GM12878 (cell line): ENCODE data around the gene LGALS1. TPM values are rescaled to one million over a fixed set of nuclear protein-coding genes. Genes with fewer than 3 reads are reported as not detected.

Source experiments
- ATAC-seq: fragments of 200-7000 bp; cut with Tn5 transposase; 3 replicates; pipeline ENCODE4 v1.9.1; 2020; ENCODE audit warnings: mild to moderate bottlenecking, moderate library complexity
- BruUV-seq: library from RNA; stranded (reverse); fragments of 400-500 nt; replicated peaks from 2 replicates; lab custom pipeline; 2021; lab: Mats Ljungman, UMichigan
- CTCF ChIA-PET: fragments of 300-600 bp; sonication (Branson Sonifier 250); formaldehyde crosslinking; extraction: SDS; loops from one replicate; lab custom pipeline; 2021; ENCODE audit warnings: inconsistent platforms; lab: Yijun Ruan, JAX
- POLR2A ChIA-PET: fragments of 350-600 bp; formaldehyde crosslinking; extraction: SDS; loops from one replicate; lab custom pipeline; 2021; ENCODE audit warnings: inconsistent platforms; lab: Charles Lee
- RAD21 ChIA-PET: fragments of 300-600 bp; sonication (Branson Sonifier 250); formaldehyde crosslinking; loops from one replicate; lab custom pipeline; 2023; ENCODE audit warnings: antibody characterized with exemption; ENCODE audit not compliant: unreplicated experiment; lab: Charles Lee
- SMC1A ChIA-PET: fragments of 300-600 bp; sonication (Branson Sonifier 250); formaldehyde crosslinking; loops from one replicate; lab custom pipeline; 2023; ENCODE audit not compliant: unreplicated experiment, uncharacterized antibody; lab: Charles Lee
- DNase-seq: peaks from one replicate; pipeline ENCODE4 v3.0.0-alpha.2; 2011; ENCODE audit warnings: low read depth, low spot score
- FAIRE-seq: peaks from 3 replicates; lab custom pipeline; 2011; peaks lifted over from hg19 to GRCh38; lab: Jason Lieb, UNC
- H2AFZ ChIP-seq: 2 replicates; pipeline ENCODE4 v1.6.0; 2011; ENCODE audit warnings: low read depth, low read length, control low read depth; ENCODE audit not compliant: control insufficient read depth
- H3K27ac ChIP-seq: 2 replicates; pipeline ENCODE4 v1.5.1; 2011; ENCODE audit warnings: control low read depth; ENCODE audit not compliant: control insufficient read depth, insufficient read depth
- H3K27me3 ChIP-seq, 2 experiments: replicated peaks in 1 of 2; 2 replicates each; pipeline versions ENCODE4 v1.6.0 to v1.6.1; 2011; ENCODE audit warnings: low read length in 1 of 2; ENCODE audit not compliant: control insufficient read depth in 2 of 2, insufficient read depth in 2 of 2
- H3K36me3 ChIP-seq, 2 experiments: 2 replicates each; pipeline ENCODE4 v1.5.1; 2011; ENCODE audit warnings: low read length in 1 of 2; ENCODE audit not compliant: control insufficient read depth in 2 of 2, insufficient read depth in 2 of 2
- H3K4me1 ChIP-seq: 2 replicates; pipeline ENCODE4 v1.6.1; 2011; ENCODE audit warnings: mild to moderate bottlenecking, low read length, moderate library complexity, mixed read lengths; ENCODE audit not compliant: control insufficient read depth, insufficient read depth
- H3K4me2 ChIP-seq: 2 replicates; pipeline ENCODE4 v1.6.0; 2011; ENCODE audit warnings: control low read depth; ENCODE audit not compliant: control insufficient read depth, insufficient read depth
- H3K4me3 ChIP-seq: fragments of 200-600 bp; sonication (generic); 2 replicates; pipeline ENCODE4 v1.5.1; 2016
- H3K79me2 ChIP-seq: 2 replicates; pipeline ENCODE4 v1.6.0; 2011; ENCODE audit warnings: low read length; ENCODE audit not compliant: control insufficient read depth, insufficient read depth
- H3K9ac ChIP-seq: 2 replicates; pipeline ENCODE4 v1.8.0; 2011; ENCODE audit warnings: low read length, control low read depth, mixed read lengths; ENCODE audit not compliant: control insufficient read depth, insufficient read depth
- H3K9me3 ChIP-seq: replicated peaks from 3 replicates; pipeline ENCODE4 v1.5.1; 2011; ENCODE audit warnings: mild to moderate bottlenecking, low read length; ENCODE audit not compliant: control insufficient read depth, insufficient read depth
- H4K20me1 ChIP-seq: 2 replicates; pipeline ENCODE4 v1.6.0; 2011; ENCODE audit not compliant: control insufficient read depth, insufficient read depth
- ATF7 ChIP-seq: fragments of 450-650 bp; IDR thresholded peaks from 2 replicates; pipeline ENCODE4 v1.6.1; 2016; ENCODE audit warnings: low read depth, mild to moderate bottlenecking
- BCL3 ChIP-seq: IDR thresholded peaks from 2 replicates; pipeline ENCODE4 v1.6.1; 2011; ENCODE audit warnings: borderline replicate concordance, low read depth, mild to moderate bottlenecking, moderate library complexity, low read length; ENCODE audit not compliant: insufficient read depth, poor library complexity, severe bottlenecking
- EED ChIP-seq: sonication (generic); IDR thresholded peaks from 2 replicates; pipeline ENCODE4 v1.6.1; 2016; ENCODE audit warnings: antibody characterized with exemption, low read depth
- ESRRA ChIP-seq: IDR thresholded peaks from 2 replicates; pipeline ENCODE4 v1.6.1; 2012; ENCODE audit warnings: mild to moderate bottlenecking, low read length, improper control_type of control experiment
- ETV6 ChIP-seq, 2 experiments: fragments of 450-650 bp in 1 of 2; IDR thresholded peaks in 1 of 2; conservative IDR thresholded peaks in 1 of 2; 2 replicates each; pipeline ENCODE4 v1.6.1; 2014; ENCODE audit warnings: antibody characterized with exemption in 1 of 2, borderline replicate concordance in 1 of 2, low read depth in 1 of 2, mild to moderate bottlenecking in 1 of 2, moderate library complexity in 1 of 2
- IRF3 ChIP-seq: fragments of 450-650 bp; IDR thresholded peaks from 2 replicates; pipeline ENCODE4 v1.6.1; 2014; ENCODE audit warnings: mild to moderate bottlenecking
- JUNB ChIP-seq: IDR thresholded peaks from 2 replicates; pipeline ENCODE4 v1.6.1; 2016; ENCODE audit warnings: antibody characterized with exemption, mild to moderate bottlenecking
- MYB ChIP-seq: fragments of 150-350 bp; IDR thresholded peaks from 2 replicates; pipeline ENCODE4 v1.6.1; 2014; ENCODE audit warnings: mild to moderate bottlenecking, low read depth, low read length, borderline replicate concordance
- PBX3 ChIP-seq: IDR thresholded peaks from 2 replicates; pipeline ENCODE4 v1.6.1; 2011; ENCODE audit warnings: mild to moderate bottlenecking, low read depth, low read length, moderate library complexity; ENCODE audit not compliant: insufficient replicate concordance
- SMARCA5 ChIP-seq: fragments of 450-650 bp; IDR thresholded peaks from 2 replicates; pipeline ENCODE4 v1.6.1; 2017; ENCODE audit warnings: mild to moderate bottlenecking
- SMC3 ChIP-seq: IDR thresholded peaks from 2 replicates; pipeline ENCODE4 v1.6.1; 2011; ENCODE audit warnings: low read length, improper control_type of control experiment, borderline replicate concordance
- TBL1XR1 ChIP-seq: IDR thresholded peaks from 2 replicates; pipeline ENCODE4 v1.6.1; 2012; ENCODE audit warnings: low read depth, low read length, improper control_type of control experiment
- YBX1 ChIP-seq: fragments of 450-650 bp; IDR thresholded peaks from 2 replicates; pipeline ENCODE4 v1.6.1; 2016; ENCODE audit warnings: antibody characterized with exemption
- ZNF274 ChIP-seq: IDR thresholded peaks from one replicate; pipeline ENCODE4 v1.8.0; 2011; ENCODE audit not compliant: insufficient read length, insufficient read depth
- WGBS: methylation state at CpG from one replicate; pipeline ENCODE4 v1.1.6; 2016; ENCODE audit warnings: low lambda C conversion rate; ENCODE audit not compliant: insufficient replicate concordance, insufficient coverage; ENCODE audit errors: missing lambda C conversion rate; 5-methylcytosine and 5-hydroxymethylcytosine counted together
- in situ Hi-C: fragments of 300-500 bp; cut with MboI; formaldehyde crosslinking; loops from 9 replicates; pipeline ENCODE4 v1.14.3; 2018; ENCODE audit warnings: mixed read lengths
- intact Hi-C: fragments of 100-400 bp; cut with micrococcal nuclease; formaldehyde crosslinking; loops from one replicate; pipeline ENCODE4 v1.14.2; 2022; ENCODE audit not compliant: unreplicated experiment
- polyA plus RNA-seq, 11 experiments: library from polyadenylated mRNA; depleted of rRNA in 4 of 11; unstranded in 6 of 11; stranded (reverse) in 5 of 11; fragments of >200 nt; fragmentation: Nextera tagmentation in 4 of 11; fragmentation: Illumina TruSeq in 1 of 11; extraction: Ambion mirVana in 4 of 11; extraction: Trizol in 1 of 11; gene quantifications; 1 replicate in 1 of 11; 2 replicates in 10 of 11; pipeline versions ENCODE4 v1.2.1 to v1.2.3, GENCODE V29; 2011 to 2016; ENCODE audit warnings: inconsistent platforms in 2 of 11, missing spikeins in 2 of 11, low read depth in 1 of 11
- total RNA-seq, 4 experiments: library from RNA; depleted of rRNA in 3 of 4; stranded (reverse); fragments of >200 nt in 3 of 4; fragmentation: Illumina TruSeq in 1 of 4; extraction: Trizol in 1 of 4; gene quantifications; 2 replicates each; pipeline versions ENCODE4 v1.2.1 to v1.2.3, GENCODE V29; 2013 to 2021
- TF ChIP-seq, protein P1 (sequence below): IDR thresholded peaks from 2 replicates; pipeline ENCODE4 v1.6.1; 2011; ENCODE audit warnings: low read depth, mild to moderate bottlenecking, low read length, moderate library complexity, borderline replicate concordance; ENCODE audit errors: extremely low read depth
- TF ChIP-seq, protein P2 (sequence below): fragments of 450-650 bp; IDR thresholded peaks from 2 replicates; pipeline ENCODE4 v1.6.1; 2016; ENCODE audit warnings: mild to moderate bottlenecking

The LGALS1 gene
- total and polyA plus RNA-seq, 10 of the 15 experiments (the other 5 are each of a cell fraction or from before 2014, with no cell fraction given): 312 to 1,889 (median 706) TPM

- TF ChIP-seq BCL3 (no peak), IRF3 (no peak), JUNB (no peak), ZNF274 (no peak), EED (no peak), PBX3 (no peak), TBL1XR1 (no peak)
Observed at GRCh38 chr22:37703906-37704305, 28.5 kb downstream of the LGALS1 start (continued).

DNA sequence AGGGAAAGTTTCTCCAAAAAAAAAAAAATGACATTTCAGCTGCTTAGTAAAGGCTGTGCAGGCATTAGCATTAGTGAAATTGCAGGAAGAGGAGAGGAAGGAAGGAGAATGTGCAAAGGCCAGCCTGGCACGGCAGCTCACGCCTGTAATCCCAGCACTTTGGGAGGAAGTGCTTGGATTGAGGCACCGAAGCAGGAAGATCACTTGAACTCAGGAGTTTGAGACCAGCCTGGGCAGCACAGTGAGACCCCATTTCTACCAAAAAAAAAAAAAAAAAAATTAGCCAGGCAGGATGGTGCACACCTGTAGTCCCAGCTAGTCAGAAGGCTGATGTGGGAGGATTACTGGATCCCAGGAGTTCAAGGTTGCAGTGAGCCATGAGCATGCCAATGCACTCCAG lies 29.2 kb downstream of the LGALS1 start:
- in situ Hi-C loops: no loop called here
- Histone ChIP-seq H3K9ac (no peak overlapping the region), H3K4me3 (no peak overlapping the region), H3K27ac (no peak overlapping the region), H3K4me1 (no peaks in the 10 kb centered on the region), H3K4me2 (no peak overlapping the region), H4K20me1 (no peaks in the 10 kb centered on the region), H3K36me3 (no peaks in the 10 kb centered on the region), H3K27me3 (no peaks in the 10 kb centered on the region), H3K9me3 (no peaks in the 10 kb centered on the region), H3K79me2 (no peaks in the 10 kb centered on the region), H2AFZ (no peak overlapping the region)
- WGBS: 97% methylated on average over 3 of the region's 3 CpGs
- ChIA-PET CTCF (interaction anchor here (0.6 kb wide), 1 partner anchor 250 kb away, joined by 3 read pairs; no protein-coding TSS in a partner anchor), POLR2A (interaction anchor here (0.7 kb wide), 1 partner anchor 85 kb away, joined by 5 read pairs; no protein-coding TSS in a partner anchor), SMC1A (no interaction called here), RAD21 (no interaction called here)
- BruUV-seq: no TSS peak
- DNase-seq (no peak), ATAC-seq (no peak), FAIRE-seq (no peak)
- TF ChIP-seq, protein P1, sequence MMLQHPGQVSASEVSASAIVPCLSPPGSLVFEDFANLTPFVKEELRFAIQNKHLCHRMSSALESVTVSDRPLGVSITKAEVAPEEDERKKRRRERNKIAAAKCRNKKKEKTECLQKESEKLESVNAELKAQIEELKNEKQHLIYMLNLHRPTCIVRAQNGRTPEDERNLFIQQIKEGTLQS: no peak
- no peak for TF ChIP-seq ESRRA
- TF ChIP-seq SMC3: no peak
- TF ChIP-seq ATF7: no peak
- no peak for TF ChIP-seq SMARCA5
- no peak for TF ChIP-seq MYB
- TF ChIP-seq ETV6 (conservative IDR thresholded peaks at IDR 0.05 in 1 of 2, IDR thresholded peaks at IDR 0.05 in 1 of 2; ENCODE audit: borderline replicate concordance in 1 of 2, low read depth in 1 of 2): no peak
- TF ChIP-seq, protein P2, sequence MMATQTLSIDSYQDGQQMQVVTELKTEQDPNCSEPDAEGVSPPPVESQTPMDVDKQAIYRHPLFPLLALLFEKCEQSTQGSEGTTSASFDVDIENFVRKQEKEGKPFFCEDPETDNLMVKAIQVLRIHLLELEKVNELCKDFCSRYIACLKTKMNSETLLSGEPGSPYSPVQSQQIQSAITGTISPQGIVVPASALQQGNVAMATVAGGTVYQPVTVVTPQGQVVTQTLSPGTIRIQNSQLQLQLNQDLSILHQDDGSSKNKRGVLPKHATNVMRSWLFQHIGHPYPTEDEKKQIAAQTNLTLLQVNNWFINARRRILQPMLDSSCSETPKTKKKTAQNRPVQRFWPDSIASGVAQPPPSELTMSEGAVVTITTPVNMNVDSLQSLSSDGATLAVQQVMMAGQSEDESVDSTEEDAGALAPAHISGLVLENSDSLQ: no peak
- no peak for TF ChIP-seq YBX1
- intact Hi-C loops: no loop called here
